Fibroblast of skin of abdomen (primary cell): ENCODE measurements around the gene PLOD1.
"Not testable (repeated sequence)": the region's sequence is repeated elsewhere in the genome, so short reads cannot be mapped to it uniquely, and the experiment has no call there.

Experiments
- DNase-seq: peaks from one replicate; pipeline ENCODE4 v3.0.0-alpha.2; 2013

The PLOD1 gene

GRCh38 chr1:12008355-12008754 lies 73.8 kb downstream of the PLOD1 start:
- DNase-seq, result not testable (repeated sequence)

- DNase-seq, result no peak
These were observed 74.9 kb downstream of the PLOD1 start for GRCh38 chr1:12009318-12009947.

- no peak for DNase-seq
These were observed 76.4 kb downstream of the PLOD1 start for GRCh38 chr1:12010746-12011570.

- no peak for DNase-seq
These were observed 77.5 kb downstream of the PLOD1 start for GRCh38 chr1:12011998-12012397.

GRCh38 chr1:12012560-12013316 lies 78.2 kb downstream of the PLOD1 start:
- no peak for DNase-seq

- peak; percentile 51 for DNase-seq
These were observed 79.8 kb downstream of the PLOD1 start for GRCh38 chr1:12014141-12014991.

GRCh38 chr1:12015001-12015491 lies 80.5 kb downstream of the PLOD1 start:
- peak; percentile 22 for DNase-seq

GRCh38 chr1:12015499-12015898 lies 81.0 kb downstream of the PLOD1 start:
- no peak for DNase-seq

- no peak for DNase-seq
These were observed 81.7 kb downstream of the PLOD1 start for GRCh38 chr1:12016182-12016581.

GRCh38 chr1:12019858-12020509 lies 85.5 kb downstream of the PLOD1 start:
- no peak for DNase-seq

GRCh38 chr1:12021616-12022015 lies 87.1 kb downstream of the PLOD1 start:
- no peak for DNase-seq

- no peak for DNase-seq
These were observed 87.5 kb downstream of the PLOD1 start for GRCh38 chr1:12022036-12022435.
